WTC11 (cell line): ENCODE measurements around the gene ZNF221. TPM values are rescaled to one million over a fixed set of nuclear protein-coding genes. Genes with fewer than 3 reads are reported as not detected.

ENCODE experiments used
- ATAC-seq: fragments of 200-7000 bp; cut with Tn5 transposase; 2 replicates; pipeline ENCODE4 v1.10.0; 2021; ENCODE audit warnings: mild to moderate bottlenecking, moderate library complexity
- CTCF ChIA-PET: fragments of 300-600 bp; sonication (Branson Sonifier 250); formaldehyde crosslinking; loops from one replicate; lab custom pipeline; 2021; ENCODE audit warnings: antibody characterized with exemption; lab: Charles Lee
- POLR2A ChIA-PET: fragments of 350-600 bp; sonication (Branson Sonifier 250); formaldehyde crosslinking; loops from one replicate; lab custom pipeline; 2021; ENCODE audit warnings: antibody characterized with exemption; lab: Charles Lee
- DNase-seq: peaks from one replicate; pipeline ENCODE4 v3.0.0; 2021; ENCODE audit warnings: low spot score
- H3K27ac Mint-ChIP-seq: 2 replicates; pipeline ENCODE4 v1.8.0; 2021; ENCODE audit warnings: mixed read lengths
- H3K27me3 Mint-ChIP-seq: 2 replicates; pipeline ENCODE4 v1.8.0; 2021; ENCODE audit warnings: low read depth, mild to moderate bottlenecking, moderate library complexity, mixed read lengths
- H3K36me3 Mint-ChIP-seq: 2 replicates; pipeline ENCODE4 v1.8.0; 2021; ENCODE audit warnings: mixed read lengths
- H3K4me1 Mint-ChIP-seq: 2 replicates; pipeline ENCODE4 v1.8.0; 2022; ENCODE audit warnings: mixed read lengths
- H3K4me3 Mint-ChIP-seq: 2 replicates; pipeline ENCODE4 v1.8.0; 2021; ENCODE audit warnings: mild to moderate bottlenecking, moderate library complexity, mixed read lengths
- H3K9me3 Mint-ChIP-seq: 2 replicates; pipeline ENCODE4 v1.8.0; 2021; ENCODE audit warnings: mixed read lengths
- CBFB ChIP-seq: sonication (generic); formaldehyde crosslinking; IDR thresholded peaks from 2 replicates; pipeline ENCODE4 v1.8.1; 2022; ENCODE audit warnings: mild to moderate bottlenecking, low read depth, missing genetic modification reagents
- CREB1 ChIP-seq: sonication (generic); formaldehyde crosslinking; IDR thresholded peaks from 2 replicates; pipeline ENCODE4 v1.8.0; 2023; ENCODE audit warnings: mild to moderate bottlenecking, missing genetic modification reagents
- FOXK1 ChIP-seq: sonication (generic); formaldehyde crosslinking; IDR thresholded peaks from 2 replicates; pipeline ENCODE4 v1.8.0; 2022; ENCODE audit warnings: mild to moderate bottlenecking, moderate library complexity, missing genetic modification reagents
- FOXP1 ChIP-seq: sonication (generic); formaldehyde crosslinking; IDR thresholded peaks from 2 replicates; pipeline ENCODE4 v1.8.0; 2022; ENCODE audit warnings: missing genetic modification reagents, mild to moderate bottlenecking, moderate library complexity, borderline replicate concordance
- GABPB1 ChIP-seq: sonication (generic); formaldehyde crosslinking; IDR thresholded peaks from 2 replicates; pipeline ENCODE4 v1.8.1; 2023; ENCODE audit warnings: mild to moderate bottlenecking, missing genetic modification reagents
- GRHL2 ChIP-seq: fragments of 250-450 bp; sonication (Bioruptor Pico); IDR thresholded peaks from 2 replicates; pipeline ENCODE4 v1.8.0; 2022; ENCODE audit warnings: mild to moderate bottlenecking, moderate library complexity; ENCODE audit not compliant: insufficient replicate concordance, severe bottlenecking
- NFATC4 ChIP-seq: fragments of 250-450 bp; sonication (Bioruptor Pico); IDR thresholded peaks from 2 replicates; pipeline ENCODE4 v1.9.0; 2021; ENCODE audit warnings: mild to moderate bottlenecking
- NR1H2 ChIP-seq: sonication (generic); formaldehyde crosslinking; IDR thresholded peaks from 2 replicates; pipeline ENCODE4 v1.9.0; 2021; ENCODE audit warnings: mild to moderate bottlenecking, moderate library complexity, missing genetic modification reagents
- NR3C1 ChIP-seq: sonication (generic); formaldehyde crosslinking; conservative IDR thresholded peaks from 2 replicates; pipeline ENCODE4 v1.8.1; 2023; ENCODE audit warnings: low read depth, mild to moderate bottlenecking, missing genetic modification reagents
- OVOL2 ChIP-seq: fragments of 250-450 bp; sonication (Bioruptor Pico); IDR thresholded peaks from 2 replicates; pipeline ENCODE4 v1.9.0; 2021; ENCODE audit warnings: mild to moderate bottlenecking, borderline replicate concordance
- PRRX2 ChIP-seq: fragments of 250-450 bp; sonication (Bioruptor Pico); IDR thresholded peaks from 2 replicates; pipeline ENCODE4 v1.8.0; 2021; ENCODE audit warnings: mild to moderate bottlenecking
- SP1 ChIP-seq: sonication (generic); formaldehyde crosslinking; conservative IDR thresholded peaks from 2 replicates; pipeline ENCODE4 v1.8.1; 2022; ENCODE audit warnings: missing genetic modification reagents
- TEAD1 ChIP-seq: sonication (generic); formaldehyde crosslinking; IDR thresholded peaks from 2 replicates; pipeline ENCODE4 v1.8.0; 2022; ENCODE audit warnings: mild to moderate bottlenecking, missing genetic modification reagents
- ZBTB21 ChIP-seq: sonication (generic); formaldehyde crosslinking; IDR thresholded peaks from 2 replicates; pipeline ENCODE4 v1.8.1; 2023; ENCODE audit warnings: mild to moderate bottlenecking, missing genetic modification reagents, borderline replicate concordance
- total RNA-seq: library from RNA; stranded (reverse); gene quantifications from 3 replicates; pipeline ENCODE4 v1.2.3, GENCODE V29; 2021
- TF ChIP-seq, protein P1 (sequence below): sonication (generic); formaldehyde crosslinking; IDR thresholded peaks from 2 replicates; pipeline ENCODE4 v1.8.1; 2022; ENCODE audit warnings: mild to moderate bottlenecking, moderate library complexity, missing genetic modification reagents
- TF ChIP-seq, protein P2 (sequence below): fragments of 250-450 bp; sonication (Bioruptor Pico); IDR thresholded peaks from 2 replicates; pipeline ENCODE4 v1.8.0; 2021; ENCODE audit warnings: mild to moderate bottlenecking
- TF ChIP-seq, protein P3 (sequence below): sonication (generic); formaldehyde crosslinking; IDR thresholded peaks from 2 replicates; pipeline ENCODE4 v1.8.1; 2023; ENCODE audit warnings: mild to moderate bottlenecking, missing genetic modification reagents
- TF ChIP-seq, protein P4 (sequence below): sonication (generic); formaldehyde crosslinking; IDR thresholded peaks from 2 replicates; pipeline ENCODE4 v1.8.1; 2023; ENCODE audit warnings: mild to moderate bottlenecking, moderate library complexity, missing genetic modification reagents
- TF ChIP-seq, protein P5 (sequence below): fragments of 250-450 bp; sonication (Bioruptor Pico); conservative IDR thresholded peaks from 2 replicates; pipeline ENCODE4 v1.9.0; 2021; ENCODE audit warnings: mild to moderate bottlenecking
- TF ChIP-seq, protein P6 (sequence below): sonication (generic); formaldehyde crosslinking; IDR thresholded peaks from 2 replicates; pipeline ENCODE4 v1.8.0; 2022; ENCODE audit warnings: mild to moderate bottlenecking, missing genetic modification reagents
- TF ChIP-seq, protein P7 (sequence below): sonication (generic); formaldehyde crosslinking; IDR thresholded peaks from 2 replicates; pipeline ENCODE4 v1.8.0; 2022; ENCODE audit warnings: mild to moderate bottlenecking, missing genetic modification reagents
- TF ChIP-seq, protein P8 (sequence below): sonication (generic); formaldehyde crosslinking; IDR thresholded peaks from 2 replicates; pipeline ENCODE4 v1.8.1; 2023; ENCODE audit warnings: mild to moderate bottlenecking, missing genetic modification reagents, moderate library complexity
- TF ChIP-seq, protein P9 (sequence below): sonication (generic); formaldehyde crosslinking; IDR thresholded peaks from 2 replicates; pipeline ENCODE4 v1.8.1; 2023; ENCODE audit warnings: mild to moderate bottlenecking, missing genetic modification reagents, moderate library complexity

The ZNF221 gene
- total RNA-seq, 1 experiment from 2014 or later: 7.6 TPM

DNA sequence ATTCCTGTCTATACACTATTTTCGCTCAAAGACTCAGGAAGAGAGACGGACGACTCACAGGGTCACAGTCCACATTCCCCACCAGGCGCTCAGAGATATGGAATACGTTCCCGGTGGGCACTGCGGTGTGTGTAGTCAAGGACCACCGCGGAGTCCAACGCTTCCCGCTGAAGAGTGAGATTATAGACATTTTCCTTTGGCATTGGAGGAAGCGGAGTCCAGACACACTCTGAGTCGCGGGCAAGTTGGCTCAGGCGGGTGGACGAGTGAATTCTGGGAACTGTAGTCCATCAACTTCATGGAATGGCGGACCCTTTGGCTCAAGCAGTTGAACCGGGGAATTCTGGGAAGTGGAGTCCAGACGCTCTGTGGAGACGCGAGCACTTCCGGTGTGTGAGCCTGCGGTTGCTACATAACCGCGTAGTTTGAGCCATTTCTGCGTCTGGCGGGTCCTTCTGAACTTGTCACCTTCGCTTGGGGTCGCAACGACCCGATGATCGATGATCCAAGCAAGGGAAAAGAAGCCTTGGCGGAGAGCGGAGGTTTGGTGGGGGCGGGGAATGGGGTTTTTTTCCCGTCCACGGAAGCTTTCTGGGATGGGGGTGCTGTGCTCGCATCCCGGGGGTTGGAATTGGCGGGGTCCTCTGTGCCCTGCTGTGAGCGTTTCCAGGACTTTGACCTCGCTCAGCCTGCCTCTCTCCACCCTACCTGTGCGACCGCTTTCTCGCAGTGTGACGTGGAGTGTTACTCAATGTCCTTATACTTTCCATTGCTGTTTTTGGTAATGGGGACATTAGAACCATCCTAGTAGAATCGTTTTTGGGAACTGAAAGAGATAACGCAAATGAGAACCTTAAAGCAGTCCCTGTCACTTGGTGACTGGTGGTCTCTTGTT, 51.8 kb downstream of the ZNF221 start, which contains the start of gene ZNF230 (continued):
- TF ChIP-seq GABPB1 (CRISPR knock-in tag) (peak; percentile 86), CREB1 (CRISPR knock-in tag) (no peak), FOXK1 (peak; percentile 60; the same call in 1 of the 2 replicates), NR1H2 (CRISPR knock-in tag) (no peak), SP1 (peak; percentile 35; the same call in 1 of the 2 replicates)

DNA sequence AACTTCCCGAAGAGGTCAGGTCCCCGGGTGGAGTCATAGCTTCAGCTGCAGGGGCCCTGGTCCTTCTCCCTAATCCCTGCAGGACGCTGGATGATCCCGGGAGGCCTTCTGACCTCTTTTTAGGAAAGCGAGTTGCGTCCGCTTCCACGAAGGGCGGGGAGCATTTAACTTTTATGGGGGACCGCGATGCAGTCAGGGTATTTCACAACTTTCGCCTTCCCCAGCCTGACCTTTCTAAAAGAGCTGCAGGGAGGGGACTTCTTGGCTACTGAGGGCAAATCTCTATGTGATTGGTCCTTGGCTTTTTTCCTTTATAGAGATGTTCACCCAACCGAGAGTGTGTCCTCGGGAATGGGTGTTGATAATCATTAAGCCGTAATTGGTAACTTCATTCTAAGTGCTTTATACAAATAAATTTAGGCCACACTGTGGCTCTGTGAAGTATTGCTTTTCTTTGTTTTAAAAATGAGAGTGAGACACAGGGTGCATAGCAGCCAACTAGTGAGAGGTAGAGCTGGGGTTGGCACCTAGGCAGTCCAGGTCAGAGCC, 52.5 kb downstream of the ZNF221 start:
- Mint-ChIP-seq H3K4me1 (peaks cover 12% of the 10 kb centered on the region), H3K4me3 (peak overlapping the region; percentile 98), H3K27ac (no peak overlapping the region), H3K27me3 (peaks cover 5% of the 10 kb centered on the region; the same call in 1 of the 2 replicates), H3K36me3 (peaks cover 27% of the 10 kb centered on the region), H3K9me3 (peaks cover 39% of the 10 kb centered on the region)
- DNase-seq (no peak), ATAC-seq (no peak)
- POLR2A ChIA-PET: no interaction called here
- CTCF ChIA-PET: interaction anchor here (0.9 kb wide), 2 partner anchors 52 to 69 kb away, joined by 3 to 4 read pairs; partner anchors contain the start of gene ZNF221
- TF ChIP-seq NR1H2 (CRISPR knock-in tag): no peak
- TF ChIP-seq, protein P1, sequence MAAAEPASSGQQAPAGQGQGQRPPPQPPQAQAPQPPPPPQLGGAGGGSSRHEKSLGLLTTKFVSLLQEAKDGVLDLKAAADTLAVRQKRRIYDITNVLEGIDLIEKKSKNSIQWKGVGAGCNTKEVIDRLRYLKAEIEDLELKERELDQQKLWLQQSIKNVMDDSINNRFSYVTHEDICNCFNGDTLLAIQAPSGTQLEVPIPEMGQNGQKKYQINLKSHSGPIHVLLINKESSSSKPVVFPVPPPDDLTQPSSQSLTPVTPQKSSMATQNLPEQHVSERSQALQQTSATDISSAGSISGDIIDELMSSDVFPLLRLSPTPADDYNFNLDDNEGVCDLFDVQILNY (CRISPR knock-in tag): no peak
- TF ChIP-seq, protein P2, sequence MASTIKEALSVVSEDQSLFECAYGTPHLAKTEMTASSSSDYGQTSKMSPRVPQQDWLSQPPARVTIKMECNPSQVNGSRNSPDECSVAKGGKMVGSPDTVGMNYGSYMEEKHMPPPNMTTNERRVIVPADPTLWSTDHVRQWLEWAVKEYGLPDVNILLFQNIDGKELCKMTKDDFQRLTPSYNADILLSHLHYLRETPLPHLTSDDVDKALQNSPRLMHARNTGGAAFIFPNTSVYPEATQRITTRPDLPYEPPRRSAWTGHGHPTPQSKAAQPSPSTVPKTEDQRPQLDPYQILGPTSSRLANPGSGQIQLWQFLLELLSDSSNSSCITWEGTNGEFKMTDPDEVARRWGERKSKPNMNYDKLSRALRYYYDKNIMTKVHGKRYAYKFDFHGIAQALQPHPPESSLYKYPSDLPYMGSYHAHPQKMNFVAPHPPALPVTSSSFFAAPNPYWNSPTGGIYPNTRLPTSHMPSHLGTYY (CRISPR knock-in tag): no peak
- TF ChIP-seq, protein P3, sequence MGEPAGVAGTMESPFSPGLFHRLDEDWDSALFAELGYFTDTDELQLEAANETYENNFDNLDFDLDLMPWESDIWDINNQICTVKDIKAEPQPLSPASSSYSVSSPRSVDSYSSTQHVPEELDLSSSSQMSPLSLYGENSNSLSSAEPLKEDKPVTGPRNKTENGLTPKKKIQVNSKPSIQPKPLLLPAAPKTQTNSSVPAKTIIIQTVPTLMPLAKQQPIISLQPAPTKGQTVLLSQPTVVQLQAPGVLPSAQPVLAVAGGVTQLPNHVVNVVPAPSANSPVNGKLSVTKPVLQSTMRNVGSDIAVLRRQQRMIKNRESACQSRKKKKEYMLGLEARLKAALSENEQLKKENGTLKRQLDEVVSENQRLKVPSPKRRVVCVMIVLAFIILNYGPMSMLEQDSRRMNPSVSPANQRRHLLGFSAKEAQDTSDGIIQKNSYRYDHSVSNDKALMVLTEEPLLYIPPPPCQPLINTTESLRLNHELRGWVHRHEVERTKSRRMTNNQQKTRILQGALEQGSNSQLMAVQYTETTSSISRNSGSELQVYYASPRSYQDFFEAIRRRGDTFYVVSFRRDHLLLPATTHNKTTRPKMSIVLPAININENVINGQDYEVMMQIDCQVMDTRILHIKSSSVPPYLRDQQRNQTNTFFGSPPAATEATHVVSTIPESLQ (CRISPR knock-in tag): no peak
- no peak for TF ChIP-seq PRRX2 (CRISPR knock-in tag)
- no peak for TF ChIP-seq OVOL2 (CRISPR knock-in tag)
- TF ChIP-seq, protein P4, sequence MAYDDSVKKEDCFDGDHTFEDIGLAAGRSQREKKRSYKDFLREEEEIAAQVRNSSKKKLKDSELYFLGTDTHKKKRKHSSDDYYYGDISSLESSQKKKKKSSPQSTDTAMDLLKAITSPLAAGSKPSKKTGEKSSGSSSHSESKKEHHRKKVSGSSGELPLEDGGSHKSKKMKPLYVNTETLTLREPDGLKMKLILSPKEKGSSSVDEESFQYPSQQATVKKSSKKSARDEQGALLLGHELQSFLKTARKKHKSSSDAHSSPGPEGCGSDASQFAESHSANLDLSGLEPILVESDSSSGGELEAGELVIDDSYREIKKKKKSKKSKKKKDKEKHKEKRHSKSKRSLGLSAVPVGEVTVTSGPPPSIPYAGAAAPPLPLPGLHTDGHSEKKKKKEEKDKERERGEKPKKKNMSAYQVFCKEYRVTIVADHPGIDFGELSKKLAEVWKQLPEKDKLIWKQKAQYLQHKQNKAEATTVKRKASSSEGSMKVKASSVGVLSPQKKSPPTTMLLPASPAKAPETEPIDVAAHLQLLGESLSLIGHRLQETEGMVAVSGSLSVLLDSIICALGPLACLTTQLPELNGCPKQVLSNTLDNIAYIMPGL (CRISPR knock-in tag): no peak
- no peak for TF ChIP-seq NFATC4
- no peak for TF ChIP-seq ZBTB21 (CRISPR knock-in tag)
- TF ChIP-seq, protein P5, sequence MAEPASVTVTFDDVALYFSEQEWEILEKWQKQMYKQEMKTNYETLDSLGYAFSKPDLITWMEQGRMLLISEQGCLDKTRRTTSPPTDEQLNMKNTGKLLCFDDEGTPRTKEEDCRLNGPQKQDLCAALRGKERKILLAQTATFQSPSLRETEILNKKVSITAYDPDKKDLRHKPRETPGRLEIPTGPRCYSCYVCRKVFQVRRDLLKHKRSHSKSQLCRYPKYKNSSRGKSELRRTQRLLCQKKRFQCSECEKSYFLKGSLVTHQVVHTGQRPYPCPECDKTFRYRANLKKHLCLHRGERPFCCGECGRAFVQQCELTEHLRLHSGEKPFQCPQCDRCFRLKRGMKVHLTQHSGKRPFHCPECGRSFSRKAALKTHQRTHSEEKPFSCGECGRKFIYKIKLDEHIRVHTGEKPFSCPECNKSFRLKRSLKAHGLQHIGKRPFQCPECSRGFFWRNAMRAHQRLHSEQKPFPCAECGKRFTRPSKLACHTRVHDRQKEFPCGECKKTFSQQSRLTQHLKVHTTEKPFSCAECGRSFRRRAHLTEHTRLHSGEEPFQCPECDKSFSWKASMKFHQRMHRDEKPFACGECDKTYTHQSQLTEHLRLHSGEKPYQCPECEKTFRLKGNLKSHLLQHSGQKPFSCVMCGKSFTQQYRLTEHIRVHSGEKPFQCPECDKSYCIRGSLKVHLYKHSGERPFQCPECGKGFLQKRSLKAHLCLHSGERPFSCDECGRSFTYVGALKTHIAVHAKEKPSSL (CRISPR knock-in tag): no peak
- TF ChIP-seq FOXP1 (CRISPR knock-in tag): no peak
- no peak for TF ChIP-seq NR3C1 (CRISPR knock-in tag)
- TF ChIP-seq, protein P6, sequence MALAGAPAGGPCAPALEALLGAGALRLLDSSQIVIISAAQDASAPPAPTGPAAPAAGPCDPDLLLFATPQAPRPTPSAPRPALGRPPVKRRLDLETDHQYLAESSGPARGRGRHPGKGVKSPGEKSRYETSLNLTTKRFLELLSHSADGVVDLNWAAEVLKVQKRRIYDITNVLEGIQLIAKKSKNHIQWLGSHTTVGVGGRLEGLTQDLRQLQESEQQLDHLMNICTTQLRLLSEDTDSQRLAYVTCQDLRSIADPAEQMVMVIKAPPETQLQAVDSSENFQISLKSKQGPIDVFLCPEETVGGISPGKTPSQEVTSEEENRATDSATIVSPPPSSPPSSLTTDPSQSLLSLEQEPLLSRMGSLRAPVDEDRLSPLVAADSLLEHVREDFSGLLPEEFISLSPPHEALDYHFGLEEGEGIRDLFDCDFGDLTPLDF (CRISPR knock-in tag): no peak
- TF ChIP-seq, protein P7, sequence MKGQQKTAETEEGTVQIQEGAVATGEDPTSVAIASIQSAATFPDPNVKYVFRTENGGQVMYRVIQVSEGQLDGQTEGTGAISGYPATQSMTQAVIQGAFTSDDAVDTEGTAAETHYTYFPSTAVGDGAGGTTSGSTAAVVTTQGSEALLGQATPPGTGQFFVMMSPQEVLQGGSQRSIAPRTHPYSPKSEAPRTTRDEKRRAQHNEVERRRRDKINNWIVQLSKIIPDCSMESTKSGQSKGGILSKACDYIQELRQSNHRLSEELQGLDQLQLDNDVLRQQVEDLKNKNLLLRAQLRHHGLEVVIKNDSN (CRISPR knock-in tag): no peak
- TF ChIP-seq, protein P8, sequence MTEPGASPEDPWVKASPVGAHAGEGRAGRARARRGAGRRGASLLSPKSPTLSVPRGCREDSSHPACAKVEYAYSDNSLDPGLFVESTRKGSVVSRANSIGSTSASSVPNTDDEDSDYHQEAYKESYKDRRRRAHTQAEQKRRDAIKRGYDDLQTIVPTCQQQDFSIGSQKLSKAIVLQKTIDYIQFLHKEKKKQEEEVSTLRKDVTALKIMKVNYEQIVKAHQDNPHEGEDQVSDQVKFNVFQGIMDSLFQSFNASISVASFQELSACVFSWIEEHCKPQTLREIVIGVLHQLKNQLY: no peak
- no peak for TF ChIP-seq CBFB (CRISPR knock-in tag)
- TF ChIP-seq TEAD1: no peak
- TF ChIP-seq GRHL2 (CRISPR knock-in tag): no peak
- TF ChIP-seq, protein P9, sequence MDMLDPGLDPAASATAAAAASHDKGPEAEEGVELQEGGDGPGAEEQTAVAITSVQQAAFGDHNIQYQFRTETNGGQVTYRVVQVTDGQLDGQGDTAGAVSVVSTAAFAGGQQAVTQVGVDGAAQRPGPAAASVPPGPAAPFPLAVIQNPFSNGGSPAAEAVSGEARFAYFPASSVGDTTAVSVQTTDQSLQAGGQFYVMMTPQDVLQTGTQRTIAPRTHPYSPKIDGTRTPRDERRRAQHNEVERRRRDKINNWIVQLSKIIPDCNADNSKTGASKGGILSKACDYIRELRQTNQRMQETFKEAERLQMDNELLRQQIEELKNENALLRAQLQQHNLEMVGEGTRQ: no peak
